Neuronal stem cell (in vitro differentiated cells): ENCODE results near the gene ATP1A3.

Source experiments
- DNase-seq: peaks from one replicate; pipeline ENCODE4 v3.0.0-alpha.2; 2013; ENCODE audit warnings: low spot score
- H2AFZ ChIP-seq: one replicate; pipeline ENCODE4 v1.6.1; 2013; ENCODE audit warnings: mild to moderate bottlenecking, low read length, inconsistent platforms
- H2AK5ac ChIP-seq: 2 replicates; pipeline ENCODE4 v1.6.1; 2013; ENCODE audit warnings: low read depth, mild to moderate bottlenecking, inconsistent platforms, low read length, moderate library complexity, mixed read lengths
- H2BK120ac ChIP-seq: 2 replicates; pipeline ENCODE4 v1.6.1; 2013; ENCODE audit warnings: low read depth, mild to moderate bottlenecking, inconsistent platforms, low read length, moderate library complexity, mixed read lengths
- H2BK12ac ChIP-seq: one replicate; pipeline ENCODE4 v1.6.1; 2013; ENCODE audit warnings: low read length, inconsistent platforms
- H2BK15ac ChIP-seq: 2 replicates; pipeline ENCODE4 v1.6.1; 2013; ENCODE audit warnings: mild to moderate bottlenecking, low read length, inconsistent platforms, mixed read lengths
- H2BK5ac ChIP-seq: one replicate; pipeline ENCODE4 v1.6.1; 2013; ENCODE audit warnings: inconsistent platforms, mild to moderate bottlenecking, low read length, moderate library complexity
- H3K14ac ChIP-seq: one replicate; pipeline ENCODE4 v1.6.1; 2013; ENCODE audit warnings: low read length, inconsistent platforms
- H3K18ac ChIP-seq: 2 replicates; pipeline ENCODE4 v1.6.1; 2013; ENCODE audit warnings: low read length, inconsistent platforms
- H3K23ac ChIP-seq: 2 replicates; pipeline ENCODE4 v1.6.1; 2013; ENCODE audit warnings: low read depth, mild to moderate bottlenecking, mixed read lengths, low read length, inconsistent platforms; ENCODE audit not compliant: poor library complexity
- H3K27ac ChIP-seq: replicated peaks from 3 replicates; pipeline ENCODE4 v1.5.1; 2013; ENCODE audit warnings: low read length, inconsistent platforms
- H3K27me3 ChIP-seq, 3 experiments: 2 replicates each; pipeline ENCODE4 v1.6.1; 2013; ENCODE audit warnings: low read length in 3 of 3, mild to moderate bottlenecking in 2 of 3, inconsistent platforms in 1 of 3, low read depth in 1 of 3, mixed read lengths in 1 of 3, moderate library complexity in 1 of 3; ENCODE audit not compliant: control insufficient read depth in 3 of 3, insufficient read depth in 3 of 3
- H3K36me3 ChIP-seq, 2 donors: replicated peaks in 1 of 2; 2 replicates each; pipeline ENCODE4 v1.6.1; 2013; ENCODE audit warnings: low read length in 2 of 2; ENCODE audit not compliant: control insufficient read depth in 2 of 2, insufficient read depth in 2 of 2
- H3K4ac ChIP-seq: 2 replicates; pipeline ENCODE4 v1.6.1; 2013; ENCODE audit warnings: inconsistent platforms, mild to moderate bottlenecking, low read length, moderate library complexity
- H3K4me1 ChIP-seq, 2 donors: 1 replicate in 1 of 2; 2 replicates in 1 of 2; pipeline ENCODE4 v1.6.1; 2013; ENCODE audit warnings: low read length in 2 of 2, low read depth in 1 of 2; ENCODE audit not compliant: control insufficient read depth in 2 of 2, insufficient read depth in 1 of 2
- H3K4me2 ChIP-seq: one replicate; pipeline ENCODE4 v1.6.1; 2013; ENCODE audit warnings: mild to moderate bottlenecking, low read length, inconsistent platforms; ENCODE audit not compliant: insufficient read depth, poor library complexity, severe bottlenecking
- H3K4me3 ChIP-seq, 2 donors: 2 replicates each; pipeline ENCODE4 v1.5.1; 2013; ENCODE audit warnings: low read length in 2 of 2, mild to moderate bottlenecking in 2 of 2, inconsistent platforms in 1 of 2, moderate library complexity in 1 of 2
- H3K79me1 ChIP-seq: one replicate; pipeline ENCODE4 v1.6.1; 2013; ENCODE audit warnings: low read depth, mild to moderate bottlenecking, inconsistent platforms, low read length, moderate library complexity
- H3K9ac ChIP-seq: one replicate; pipeline ENCODE4 v1.6.1; 2013; ENCODE audit warnings: mild to moderate bottlenecking, low read depth, low read length, inconsistent platforms; ENCODE audit not compliant: poor library complexity
- H3K9me3 ChIP-seq, 2 donors: replicated peaks in 1 of 2; 2 replicates each; pipeline versions ENCODE3 to v1.6.1; 2013; ENCODE audit warnings: low read length in 2 of 2, mild to moderate bottlenecking in 2 of 2, inconsistent platforms in 1 of 2, low read depth in 1 of 2, mixed read lengths in 1 of 2, moderate library complexity in 1 of 2; ENCODE audit not compliant: control insufficient read depth in 2 of 2, insufficient read depth in 1 of 2
- H4K8ac ChIP-seq: one replicate; pipeline ENCODE4 v1.6.1; 2013; ENCODE audit warnings: low read depth, mild to moderate bottlenecking, inconsistent platforms, low read length, moderate library complexity
- H4K91ac ChIP-seq: one replicate; pipeline ENCODE4 v1.6.1; 2013; ENCODE audit warnings: low read length, low read depth, mild to moderate bottlenecking, inconsistent platforms; ENCODE audit not compliant: poor library complexity
- WGBS, 2 donors: extraction: QIAGEN DNeasy Blood & Tissue Kit; methylation state at CpG; one replicate each; pipeline ENCODE4 v1.1.7; 2013; ENCODE audit warnings: missing lambda C conversion rate in 2 of 2, mixed read lengths in 1 of 2; ENCODE audit not compliant: insufficient read length in 2 of 2, insufficient replicate concordance in 1 of 2; ENCODE audit errors: extremely low coverage in 2 of 2; 5-methylcytosine and 5-hydroxymethylcytosine counted together

Gene ATP1A3

DNA sequence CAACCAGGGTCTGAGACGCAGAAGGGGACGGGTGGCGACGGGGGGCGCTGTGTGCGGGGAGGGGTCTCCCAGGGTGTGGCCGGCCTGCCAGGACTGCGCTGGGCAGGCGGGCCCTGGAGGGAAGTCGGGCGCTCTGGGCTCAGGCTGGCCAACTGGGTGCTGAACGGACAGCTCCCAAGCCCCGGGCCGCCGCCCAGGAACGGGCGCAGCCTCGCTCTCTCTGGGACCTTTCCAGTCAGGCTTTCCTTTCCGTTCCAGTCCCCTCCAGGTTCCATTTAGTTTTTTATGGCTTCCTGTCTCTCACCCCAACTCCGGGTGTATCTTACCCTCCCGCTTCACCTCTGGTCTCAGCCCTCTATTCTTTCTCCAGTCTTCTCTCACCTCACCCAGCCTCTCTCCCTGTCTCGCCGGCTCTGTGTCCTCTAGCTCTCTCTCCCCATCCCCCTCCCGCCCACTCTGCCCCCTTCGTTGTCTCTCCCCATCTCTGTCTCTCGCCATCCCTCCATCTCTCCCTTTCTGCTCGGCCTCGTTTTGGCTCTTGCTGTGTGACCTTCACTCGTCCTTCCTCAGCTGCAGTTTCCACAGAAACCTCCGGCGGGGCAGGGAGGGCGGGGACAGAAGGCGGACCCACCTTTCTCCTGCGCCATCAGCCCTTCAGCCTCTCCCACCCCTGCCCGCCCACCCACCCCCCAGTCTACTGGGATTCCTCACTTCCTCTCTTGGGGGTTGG lies 3.3 kb upstream of the ATP1A3 start:
- Histone ChIP-seq H3K4me1 (peaks cover 19 to 48% of the 10 kb centered on the region in 2 donors), H3K9ac (no peak overlapping the region)

DNA sequence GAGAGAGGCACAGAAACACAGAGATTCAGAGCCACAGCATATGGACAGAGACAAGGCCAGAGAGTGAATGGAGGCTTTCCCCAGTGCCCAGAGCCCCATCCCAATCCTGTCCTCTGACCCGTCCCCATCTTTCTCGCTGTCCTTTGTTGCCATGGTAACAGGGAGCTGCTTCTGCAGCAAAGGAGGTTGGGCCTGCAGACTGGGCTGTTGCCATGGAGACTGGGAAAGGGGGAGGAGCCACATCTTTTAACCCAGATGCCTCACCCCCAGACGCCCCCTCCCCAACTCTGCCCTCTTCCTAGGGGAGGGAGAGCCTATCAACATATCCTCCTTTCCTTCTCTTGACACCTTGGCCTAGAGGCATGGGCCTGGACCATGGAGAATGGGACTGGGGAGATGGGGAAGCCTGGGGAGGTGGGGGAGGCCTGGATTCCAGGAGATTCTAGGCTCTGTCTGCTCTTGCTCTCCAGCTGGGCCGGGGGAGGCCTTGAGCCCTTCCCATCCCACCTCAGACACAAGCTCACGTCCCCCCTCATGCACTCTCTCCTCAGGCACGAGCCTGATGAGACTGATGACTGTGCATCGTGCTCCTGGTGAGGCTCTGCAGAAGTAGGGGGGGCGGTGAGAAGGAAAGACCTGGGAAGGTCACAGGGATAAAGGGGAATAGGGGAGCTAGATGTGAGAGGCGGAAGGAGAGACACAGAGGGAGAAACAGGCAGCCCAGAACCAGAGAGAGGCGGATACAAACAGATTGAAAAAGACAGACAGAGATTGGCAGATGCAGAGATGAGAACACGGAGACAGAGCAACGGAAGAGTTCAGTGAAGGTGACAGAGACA lies 2.1 kb upstream of the ATP1A3 start:
- Histone ChIP-seq H3K4me2 (no peak overlapping the region), H3K18ac (no peak overlapping the region), H3K14ac (peak overlapping the region; percentile 23), H3K9ac (peak overlapping the region; percentile 3), H4K8ac (no peak overlapping the region), H2BK5ac (no peak overlapping the region), H3K27me3 (peaks cover 9 to 64% (median 41%) of the 10 kb centered on the region in 3 experiments), H2AK5ac (no peak overlapping the region), H2BK120ac (no peak overlapping the region), H4K91ac (no peak overlapping the region), H3K79me1 (no peaks in the 10 kb centered on the region), H3K4me3 (no peak overlapping the region), H2BK15ac (no peak overlapping the region), H3K4ac (no peak overlapping the region), H3K27ac (no peak overlapping the region), H2AFZ (no peak overlapping the region), H3K4me1 (peaks cover 19 to 48% of the 10 kb centered on the region in 2 donors), H3K36me3 (no peaks in the 10 kb centered on the region), H2BK12ac (no peak overlapping the region), H3K9me3 (no peaks in the 10 kb centered on the region), H3K23ac (no peak overlapping the region)
- WGBS, 2 donors = no CpG with 5 or more reads among the region's 12 CpGs
- DNase-seq = peak; percentile 64

More for the DNA sequence above, 3.3 kb upstream of the ATP1A3 start:
- no peaks in the 10 kb centered on the region for H3K36me3 ChIP-seq
- peak overlapping the region; percentile 15 for H2AFZ ChIP-seq
- peak overlapping the region; percentile 67 for H2BK5ac ChIP-seq
- no peaks in the 10 kb centered on the region for H3K9me3 ChIP-seq
- H3K23ac ChIP-seq = no peak overlapping the region
- no peak overlapping the region for H3K4ac ChIP-seq
- H2BK12ac ChIP-seq = no peak overlapping the region
- H2AK5ac ChIP-seq = no peak overlapping the region
- DNase-seq = peak; percentile 69
- no peak overlapping the region for H3K27ac ChIP-seq
- no peak overlapping the region for H3K18ac ChIP-seq
- H4K8ac ChIP-seq = no peak overlapping the region
- H3K4me2 ChIP-seq = no peak overlapping the region
- WGBS, 2 donors = no CpG with 5 or more reads among the region's 35 CpGs
- no peak overlapping the region for H3K4me3 ChIP-seq
- peaks cover 9 to 66% (median 49%) of the 10 kb centered on the region in 3 experiments for H3K27me3 ChIP-seq
- no peak overlapping the region for H3K14ac ChIP-seq
- H2BK15ac ChIP-seq = no peak overlapping the region
- no peaks in the 10 kb centered on the region for H3K79me1 ChIP-seq
- H2BK120ac ChIP-seq = no peak overlapping the region
- H4K91ac ChIP-seq = no peak overlapping the region

DNA sequence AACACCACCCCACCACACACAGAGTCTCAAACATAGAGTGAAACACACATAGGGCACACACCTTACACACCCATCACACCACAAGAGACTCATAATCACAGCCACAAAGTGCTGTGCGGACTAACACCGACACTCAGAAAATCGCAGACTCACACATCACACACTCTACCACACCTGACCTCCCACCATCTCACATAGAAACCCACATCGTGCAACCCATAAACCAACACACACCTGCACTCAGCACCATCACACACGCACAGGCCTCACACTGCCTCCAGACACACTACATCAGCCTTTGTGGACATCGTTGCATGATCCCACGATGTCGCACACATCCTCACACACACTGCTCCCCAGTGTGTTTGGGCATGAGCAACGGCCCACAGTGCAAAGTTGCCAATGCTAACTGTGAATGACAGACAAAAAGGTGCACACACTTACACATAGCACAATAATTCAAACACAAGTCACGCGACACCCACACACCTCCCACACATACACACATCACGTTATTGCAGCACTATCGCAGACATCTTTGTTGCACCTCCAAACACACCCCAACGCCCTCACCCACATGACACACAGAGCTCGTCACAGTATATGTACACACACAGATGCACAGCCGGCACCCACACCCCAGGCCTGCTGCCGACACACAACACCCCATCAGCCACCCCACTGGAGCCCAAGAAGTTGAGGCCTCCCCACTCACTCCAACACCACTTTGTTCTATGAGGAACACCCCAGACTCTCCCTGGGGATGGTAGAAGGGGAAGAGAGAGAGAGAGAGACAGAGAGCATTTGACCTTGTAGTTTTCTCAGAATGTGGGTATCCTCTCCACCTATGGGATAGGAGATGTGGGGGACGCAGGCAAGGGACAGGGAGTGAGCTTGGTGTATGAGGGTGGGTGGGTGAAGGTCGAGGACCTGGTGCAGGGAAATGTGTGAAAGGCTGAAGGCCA lies 1.2 kb upstream of the ATP1A3 start:
- WGBS, 2 donors = 100% methylated on average over 3 of the region's 19 CpGs; no CpG with 5 or more reads in 1 of the 2 donors
- Histone ChIP-seq H3K9ac (no peak overlapping the region), H3K27me3 (peaks cover 9 to 58% (median 32%) of the 10 kb centered on the region in 3 experiments), H2BK12ac (no peak overlapping the region), H2BK5ac (no peak overlapping the region), H3K23ac (peak overlapping the region; percentile 40), H3K18ac (no peak overlapping the region), H2AK5ac (no peak overlapping the region), H3K4ac (no peak overlapping the region), H4K91ac (no peak overlapping the region), H3K36me3 (no peaks in the 10 kb centered on the region), H3K79me1 (no peaks in the 10 kb centered on the region), H3K4me1 (peaks cover 19 to 48% of the 10 kb centered on the region in 2 donors), H3K27ac (no peak overlapping the region), H3K9me3 (no peaks in the 10 kb centered on the region), H2AFZ (no peak overlapping the region), H4K8ac (no peak overlapping the region), H3K4me2 (no peak overlapping the region), H3K14ac (no peak overlapping the region), H3K4me3 (peak overlapping the region in 1 of 2 donors; percentile 31), H2BK15ac (no peak overlapping the region), H2BK120ac (no peak overlapping the region)
- DNase-seq = no peak
